Naive thymus-derived CD8-positive, alpha-beta T cell (primary cell): ENCODE data around the gene RYK. TPM values are rescaled to one million over a fixed set of nuclear protein-coding genes. Genes with fewer than 3 reads are reported as not detected.
"Not testable (repeated sequence)": the region's sequence is repeated elsewhere in the genome, so short reads cannot be mapped to it uniquely, and the experiment has no call there.

Source experiments
- ATAC-seq, 2 donors: fragments of 150-1000 bp; cut with Tn5 transposase in 1 of 2; sonication (Bioruptor Pico), chemical (Tn5 transposase) in 1 of 2; 1 replicate in 1 of 2; 2 replicates in 1 of 2; pipeline ENCODE4 v1.10.0; 2021; ENCODE audit warnings: mild to moderate bottlenecking in 2 of 2, moderate library complexity in 2 of 2
- POLR2A ChIA-PET: fragments of 350-600 bp; sonication (Branson Sonifier 250); formaldehyde crosslinking; loops from one replicate; lab custom pipeline; 2021; ENCODE audit warnings: antibody characterized with exemption; lab: Charles Lee
- DNase-seq, 10 donors: peaks; one replicate each; pipeline versions ENCODE4 v3.0.0 to v3.0.0-alpha.2; 2020 to 2022
- H3K27ac Mint-ChIP-seq, 10 donors: one replicate each; pipeline ENCODE4 v1.8.0; 2020 to 2022; ENCODE audit warnings: mild to moderate bottlenecking in 10 of 10, mixed read lengths in 10 of 10, moderate library complexity in 4 of 10, inconsistent platforms in 1 of 10
- H3K27me3 Mint-ChIP-seq, 5 donors: one replicate each; pipeline ENCODE4 v1.8.0; 2021 to 2022; ENCODE audit warnings: mixed read lengths in 5 of 5
- H3K36me3 Mint-ChIP-seq, 3 donors: one replicate each; pipeline ENCODE4 v1.8.0; 2020 to 2022; ENCODE audit warnings: mixed read lengths in 3 of 3, mild to moderate bottlenecking in 2 of 3, inconsistent platforms in 1 of 3
- H3K4me1 Mint-ChIP-seq, 4 donors: one replicate each; pipeline ENCODE4 v1.8.0; 2021 to 2022; ENCODE audit warnings: mixed read lengths in 4 of 4
- H3K4me3 Mint-ChIP-seq, 10 donors: one replicate each; pipeline ENCODE4 v1.8.0; 2020 to 2022; ENCODE audit warnings: mild to moderate bottlenecking in 10 of 10, mixed read lengths in 10 of 10, moderate library complexity in 6 of 10, inconsistent platforms in 1 of 10
- H3K9me3 Mint-ChIP-seq, 9 donors: one replicate each; pipeline ENCODE4 v1.8.0; 2020 to 2022; ENCODE audit warnings: mixed read lengths in 9 of 9, mild to moderate bottlenecking in 3 of 9, inconsistent platforms in 1 of 9, moderate library complexity in 1 of 9
- polyA plus RNA-seq, 3 donors: library from polyadenylated mRNA; unstranded; fragments of 300-500 nt; fragmentation: Illumina TruSeq; gene quantifications; one replicate each; pipeline ENCODE4 v1.2.3, GENCODE V29; 2021
- total RNA-seq, 8 experiments: library from RNA in 2 of 8; stranded (reverse) in 2 of 8; gene quantifications; one replicate each; pipeline ENCODE4 v1.2.3 and lab custom pipeline; 2021 to 2026

Gene RYK
- total and polyA plus RNA-seq, 5 experiments from 2014 or later: 6.3 to 59.2 (median 15.6) TPM

- Mint-ChIP-seq H3K36me3 (peaks cover 12 to 90% (median 25%) of the 10 kb centered on the region in 3 donors), H3K27me3 (no peaks in the 10 kb centered on the region), H3K9me3 (no peaks in the 10 kb centered on the region), H3K4me1 (peaks cover 0 to 8% (median 2%) of the 10 kb centered on the region in 4 donors), H3K4me3 (no peak overlapping the region), H3K27ac (peak overlapping the region in 1 of 10 donors; percentile 24)
- POLR2A ChIA-PET: no interaction called here
- DNase-seq (no peak), ATAC-seq (no peak)
Measured at GRCh38 chr3:134205451-134205850, 45.2 kb downstream of the RYK start.

- peaks cover 16 to 85% (median 24%) of the 10 kb centered on the region in 3 donors for H3K36me3 Mint-ChIP-seq
- no peak for ATAC-seq
- no peak overlapping the region for H3K4me3 Mint-ChIP-seq
Measured at GRCh38 chr3:134201201-134202130, 49.2 kb downstream of the RYK start.

GRCh38 chr3:134199880-134200279 lies 50.8 kb downstream of the RYK start:
- peaks cover 16 to 83% (median 28%) of the 10 kb centered on the region in 3 donors for H3K36me3 Mint-ChIP-seq
- H3K4me3 Mint-ChIP-seq, POLR2A ChIA-PET, H3K27me3 Mint-ChIP-seq, H3K4me1 Mint-ChIP-seq, ATAC-seq, H3K27ac Mint-ChIP-seq, H3K9me3 Mint-ChIP-seq: not testable (repeated sequence)
- DNase-seq: peak in 1 of 10 donors; percentile 12

More at GRCh38 chr3:134201201-134202130, 49.2 kb downstream of the RYK start:
- Mint-ChIP-seq H3K9me3 (peaks cover 0 to 3% (median 0%) of the 10 kb centered on the region in 9 donors), H3K4me1 (peaks cover 0 to 8% (median 1%) of the 10 kb centered on the region in 4 donors), H3K27me3 (no peaks in the 10 kb centered on the region), H3K27ac (peak overlapping the region in 4 of 10 donors; percentile 1 to 14 (median 8))
- POLR2A ChIA-PET: no interaction called here
- DNase-seq: no peak

GRCh38 chr3:134199240-134199639 lies 51.4 kb downstream of the RYK start:
- Mint-ChIP-seq H3K4me1 (peaks cover 0 to 5% (median 1%) of the 10 kb centered on the region in 4 donors), H3K4me3 (no peak overlapping the region), H3K36me3 (peaks cover 16 to 83% (median 33%) of the 10 kb centered on the region in 3 donors), H3K27ac (peak overlapping the region in 1 of 10 donors; percentile 17), H3K27me3 (no peaks in the 10 kb centered on the region), H3K9me3 (peaks cover 0 to 3% (median 0%) of the 10 kb centered on the region in 9 donors)
- POLR2A ChIA-PET: no interaction called here
- DNase-seq: no peak
- no peak for ATAC-seq

GRCh38 chr3:134198414-134198813 lies 52.2 kb downstream of the RYK start:
- Mint-ChIP-seq H3K4me1 (peaks cover 0 to 5% (median 1%) of the 10 kb centered on the region in 4 donors), H3K27me3 (no peaks in the 10 kb centered on the region), H3K9me3 (peaks cover 0 to 3% (median 0%) of the 10 kb centered on the region in 9 donors), H3K36me3 (peaks cover 16 to 89% (median 35%) of the 10 kb centered on the region in 3 donors), H3K27ac (no peak overlapping the region), H3K4me3 (no peak overlapping the region)
- no peak for ATAC-seq
- DNase-seq: no peak
- POLR2A ChIA-PET: no interaction called here

- peaks cover 0 to 3% (median 0%) of the 10 kb centered on the region in 9 donors for H3K9me3 Mint-ChIP-seq
- ATAC-seq (peak; percentile 72 to 75), DNase-seq (peak in 4 of 10 donors; percentile 8 to 48 (median 45))
- peak overlapping the region in 1 of 10 donors; percentile 21 for H3K27ac Mint-ChIP-seq
- no peak overlapping the region for H3K4me3 Mint-ChIP-seq
- POLR2A ChIA-PET: no interaction called here
- peaks cover 16 to 88% (median 35%) of the 10 kb centered on the region in 3 donors for H3K36me3 Mint-ChIP-seq
- peaks cover 0 to 5% (median 1%) of the 10 kb centered on the region in 4 donors for H3K4me1 Mint-ChIP-seq
- H3K27me3 Mint-ChIP-seq: no peaks in the 10 kb centered on the region
Measured at GRCh38 chr3:134197681-134198261, 52.9 kb downstream of the RYK start.

GRCh38 chr3:134194247-134194646 lies 56.4 kb downstream of the RYK start:
- H3K4me1 Mint-ChIP-seq: no peaks in the 10 kb centered on the region
- no peak overlapping the region for H3K4me3 Mint-ChIP-seq
- ATAC-seq (no peak), DNase-seq (no peak)
- no peaks in the 10 kb centered on the region for H3K27me3 Mint-ChIP-seq
- H3K9me3 Mint-ChIP-seq: no peaks in the 10 kb centered on the region
- H3K36me3 Mint-ChIP-seq: peaks cover 6 to 89% (median 22%) of the 10 kb centered on the region in 3 donors
- H3K27ac Mint-ChIP-seq: no peak overlapping the region
- POLR2A ChIA-PET: no interaction called here

- H3K9me3 Mint-ChIP-seq: no peaks in the 10 kb centered on the region
- no peaks in the 10 kb centered on the region for H3K4me1 Mint-ChIP-seq
- no peak for ATAC-seq
- DNase-seq: no peak
- no peaks in the 10 kb centered on the region for H3K27me3 Mint-ChIP-seq
- no peak overlapping the region for H3K4me3 Mint-ChIP-seq
- POLR2A ChIA-PET: no interaction called here
- H3K36me3 Mint-ChIP-seq: peaks cover 6 to 85% (median 23%) of the 10 kb centered on the region in 3 donors
- peak overlapping the region in 1 of 10 donors; percentile 72 for H3K27ac Mint-ChIP-seq
Measured at GRCh38 chr3:134190250-134190649, 60.4 kb downstream of the RYK start.

GRCh38 chr3:134189849-134190248 lies 60.8 kb downstream of the RYK start:
- POLR2A ChIA-PET: no interaction called here
- Mint-ChIP-seq H3K4me1 (no peaks in the 10 kb centered on the region), H3K27ac (peak overlapping the region in 1 of 10 donors; percentile 72), H3K4me3 (no peak overlapping the region), H3K9me3 (no peaks in the 10 kb centered on the region), H3K27me3 (no peaks in the 10 kb centered on the region), H3K36me3 (peaks cover 6 to 85% (median 23%) of the 10 kb centered on the region in 3 donors)
- no peak for DNase-seq
- no peak for ATAC-seq

- no peak overlapping the region for H3K27ac Mint-ChIP-seq
- H3K27me3 Mint-ChIP-seq: no peaks in the 10 kb centered on the region
- POLR2A ChIA-PET: no interaction called here
- no peak for ATAC-seq
- peaks cover 0 to 2% (median 0%) of the 10 kb centered on the region in 4 donors for H3K4me1 Mint-ChIP-seq
- no peaks in the 10 kb centered on the region for H3K9me3 Mint-ChIP-seq
- H3K36me3 Mint-ChIP-seq: peaks cover 6 to 73% (median 17%) of the 10 kb centered on the region in 3 donors
- H3K4me3 Mint-ChIP-seq: no peak overlapping the region
- DNase-seq: no peak
Measured at GRCh38 chr3:134186391-134186790, 64.3 kb downstream of the RYK start.

GRCh38 chr3:134180761-134181160 lies 69.9 kb downstream of the RYK start:
- H3K4me1 Mint-ChIP-seq: peaks cover 0 to 2% (median 0%) of the 10 kb centered on the region in 4 donors
- H3K36me3 Mint-ChIP-seq: peaks cover 0 to 73% (median 20%) of the 10 kb centered on the region in 3 donors
- POLR2A ChIA-PET: no interaction called here
- no peaks in the 10 kb centered on the region for H3K9me3 Mint-ChIP-seq
- no peak overlapping the region for H3K4me3 Mint-ChIP-seq
- ATAC-seq (no peak), DNase-seq (no peak)
- H3K27me3 Mint-ChIP-seq: no peaks in the 10 kb centered on the region
- no peak overlapping the region for H3K27ac Mint-ChIP-seq

GRCh38 chr3:134179508-134179907 lies 71.2 kb downstream of the RYK start:
- Mint-ChIP-seq H3K9me3 (no peaks in the 10 kb centered on the region), H3K36me3 (peaks cover 0 to 78% (median 25%) of the 10 kb centered on the region in 3 donors), H3K4me3 (no peak overlapping the region), H3K27ac (no peak overlapping the region), H3K27me3 (no peaks in the 10 kb centered on the region), H3K4me1 (peaks cover 0 to 2% (median 0%) of the 10 kb centered on the region in 4 donors)
- ATAC-seq (no peak), DNase-seq (no peak)
- POLR2A ChIA-PET: no interaction called here

GRCh38 chr3:134163096-134163495 lies 87.6 kb downstream of the RYK start:
- peak overlapping the region in 1 of 10 donors; percentile 24 for H3K27ac Mint-ChIP-seq
- POLR2A ChIA-PET: no interaction called here
- H3K27me3 Mint-ChIP-seq: no peaks in the 10 kb centered on the region
- peaks cover 0 to 3% (median 0%) of the 10 kb centered on the region in 4 donors for H3K4me1 Mint-ChIP-seq
- no peak for DNase-seq
- no peaks in the 10 kb centered on the region for H3K9me3 Mint-ChIP-seq
- ATAC-seq: no peak
- H3K4me3 Mint-ChIP-seq: no peak overlapping the region
- H3K36me3 Mint-ChIP-seq: peaks cover 14 to 85% (median 15%) of the 10 kb centered on the region in 3 donors
